NCI-H345 (cell line): ENCODE measurements around the gene CPSF4.
"Not testable (repeated sequence)": the region's sequence is repeated elsewhere in the genome, so short reads cannot be mapped to it uniquely, and the experiment has no call there.

Source experiments
- DNase-seq: peaks from one replicate; lab custom pipeline; 2025; lab: John Stamatoyannopoulos, UW

CPSF4 gene

GRCh38 chr7:99490878-99491277, 52.1 kb downstream of the CPSF4 start:
- no peak for DNase-seq

GRCh38 chr7:99493823-99494222, 55.1 kb downstream of the CPSF4 start:
- DNase-seq: no peak

GRCh38 chr7:99497766-99498545, 59.2 kb downstream of the CPSF4 start:
- no peak for DNase-seq

- no peak for DNase-seq
Observed at GRCh38 chr7:99498546-99498944, 59.8 kb downstream of the CPSF4 start.

- no peak for DNase-seq
Observed at GRCh38 chr7:99499371-99499720, 60.6 kb downstream of the CPSF4 start.

GRCh38 chr7:99499721-99500636, 61.2 kb downstream of the CPSF4 start, which contains the start of gene ZNF394:
ZNF394 (minus strand) TSS chr7:99500281; CDS start chr7:99500093, 188 bp downstream.
- DNase-seq: peak; percentile 93

- DNase-seq: no peak
Observed at GRCh38 chr7:99500637-99501009, 61.9 kb downstream of the CPSF4 start.

GRCh38 chr7:99501236-99501635, 62.5 kb downstream of the CPSF4 start:
- DNase-seq: not testable (repeated sequence)

- DNase-seq: peak; percentile 98
Observed at GRCh38 chr7:99504281-99504602, 65.5 kb downstream of the CPSF4 start.

GRCh38 chr7:99504603-99505323, 66.0 kb downstream of the CPSF4 start, which contains the start of gene ZKSCAN5:
ZKSCAN5 (plus strand) TSS chr7:99504662; CDS start chr7:99506045, 1,383 bp downstream.
- DNase-seq: peak; percentile 94

- DNase-seq: no peak
Observed at GRCh38 chr7:99505324-99505662, 66.5 kb downstream of the CPSF4 start.
